Measurements from ENCODE around the gene CD93.

GRCh38 chr20:23060629-23061028 is 25.5 kb downstream of the CD93 start:
- no peak for TF ChIP-seq CTCF (IDR thresholded peaks at IDR 0.05)
- TF ChIP-seq EZH2 (IDR thresholded peaks at IDR 0.05): no peak
- TF ChIP-seq EZH2phosphoT487 (IDR thresholded peaks at IDR 0.05): no peak
